Measurements from ENCODE around the gene CXCL14.
"Not testable (repeated sequence)": the region's sequence is repeated elsewhere in the genome, so short reads cannot be mapped to it uniquely, and the experiment has no call there.

The CXCL14 gene

DNA sequence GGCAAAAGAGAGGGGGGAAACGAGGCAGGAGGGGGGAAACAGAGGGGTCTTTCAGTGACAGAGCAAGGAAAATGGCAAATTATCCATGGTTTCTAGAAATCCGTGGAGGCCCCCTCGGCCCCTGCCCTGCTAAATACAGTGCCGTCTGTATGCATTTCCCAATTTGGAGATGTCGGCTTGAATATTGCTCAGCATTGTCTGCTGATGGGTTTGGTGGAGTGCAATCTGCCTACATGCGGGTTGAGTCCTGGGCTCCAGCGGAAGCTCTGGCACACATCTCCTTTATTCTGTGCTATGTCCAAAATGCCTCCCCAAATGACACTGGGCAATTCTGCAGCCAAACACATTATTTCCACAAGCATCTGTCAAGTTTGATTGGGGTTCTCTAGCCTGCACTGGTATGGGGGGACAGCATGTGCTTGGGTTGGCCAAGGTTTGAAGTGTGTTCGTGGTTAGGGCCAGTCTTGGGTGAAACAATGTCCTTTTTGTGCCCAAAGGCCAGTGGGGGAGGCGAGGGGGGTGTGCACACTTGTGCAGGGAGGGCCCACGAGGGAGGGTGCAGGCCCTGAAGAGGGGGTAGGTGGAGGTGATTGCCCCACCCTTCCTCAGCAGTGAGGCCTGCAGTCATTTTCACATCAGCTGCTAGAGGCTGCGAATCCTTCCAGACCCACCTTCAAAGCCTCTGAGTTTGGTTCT, 36.8 kb downstream of the CXCL14 start:
- no peak for DNase-seq

- no peak for DNase-seq
Measured at GRCh38 chr5:135539430-135540005, 39.3 kb downstream of the CXCL14 start.

- no peak for DNase-seq
Measured at GRCh38 chr5:135538261-135538660, 40.5 kb downstream of the CXCL14 start.

DNA sequence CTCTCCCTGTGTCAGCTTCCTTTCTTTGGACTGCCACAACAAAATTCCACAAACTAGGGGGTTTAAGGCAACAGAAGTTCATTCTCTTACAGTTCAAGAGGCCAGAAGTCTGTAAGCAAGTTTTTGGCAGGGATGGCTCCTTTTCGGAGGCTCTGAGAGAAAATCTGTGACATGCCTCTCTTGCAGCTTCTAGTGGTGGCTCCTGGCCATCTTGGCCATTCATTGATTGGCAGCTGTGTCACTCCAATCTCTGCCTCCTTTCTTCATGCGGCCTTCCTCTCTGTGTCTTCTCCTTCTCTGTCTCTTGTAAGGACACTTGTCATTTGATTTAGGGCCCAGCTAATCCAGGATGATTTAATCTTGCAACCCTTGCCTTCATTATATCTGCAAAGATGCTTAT, 41.0 kb downstream of the CXCL14 start:
- DNase-seq = no peak

- no peak for DNase-seq
Measured at GRCh38 chr5:135537271-135537670, 41.5 kb downstream of the CXCL14 start.

DNA sequence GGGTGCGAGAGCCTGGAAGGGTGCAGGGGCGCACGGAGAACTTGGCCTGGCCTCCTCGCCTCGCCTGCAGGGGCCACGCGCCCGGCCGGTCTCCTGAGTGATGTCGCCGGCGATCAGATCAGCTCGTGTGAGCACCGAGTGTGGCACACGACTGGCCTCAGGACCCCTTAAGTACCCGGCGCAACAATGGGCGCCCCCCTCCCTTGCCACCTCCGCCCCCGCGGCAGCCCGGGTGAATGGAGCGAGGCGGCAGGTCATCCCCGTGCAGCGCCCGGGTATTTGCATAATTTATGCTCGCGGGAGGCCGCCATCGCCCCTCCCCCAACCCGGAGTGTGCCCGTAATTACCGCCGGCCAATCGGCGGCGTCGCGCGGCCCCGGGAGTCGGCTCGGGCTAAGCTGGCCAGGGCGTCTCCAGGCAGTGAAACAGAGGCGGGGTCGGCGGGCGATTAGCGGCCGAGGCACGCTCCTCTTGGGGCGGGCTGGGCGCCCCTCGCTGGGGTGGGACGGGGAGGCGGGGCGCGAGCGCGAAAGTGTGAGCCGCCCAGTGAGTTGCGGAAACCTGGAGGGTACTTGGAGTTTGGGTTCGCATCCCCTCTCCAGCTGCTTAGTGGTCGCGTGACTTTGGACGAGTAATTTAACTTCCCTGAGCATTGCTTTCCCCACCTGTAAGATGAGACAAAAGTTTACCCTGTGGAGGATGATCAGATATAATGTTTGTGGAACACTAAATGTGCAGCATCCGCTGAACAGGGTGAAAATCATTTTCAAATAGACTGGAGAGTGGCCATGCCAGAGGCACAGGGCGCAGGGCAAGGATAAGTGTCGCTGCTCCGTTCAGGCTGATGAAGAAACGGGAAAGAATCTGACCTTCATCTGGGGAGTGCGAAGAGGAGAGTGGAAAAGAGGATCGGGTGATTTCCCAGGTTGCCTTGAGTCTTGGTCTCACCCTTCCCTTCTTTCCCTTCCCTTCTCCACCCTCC, 42.7 kb downstream of the CXCL14 start, which contains the start of gene NEUROG1:
NEUROG1 (minus strand) TSS at position 145 of the 982 bp plus-strand sequence. CDS start 274 bp downstream, outside the sequence.
- no peak for DNase-seq

GRCh38 chr5:135535420-135535819, 43.4 kb downstream of the CXCL14 start:
- no peak for DNase-seq

DNA sequence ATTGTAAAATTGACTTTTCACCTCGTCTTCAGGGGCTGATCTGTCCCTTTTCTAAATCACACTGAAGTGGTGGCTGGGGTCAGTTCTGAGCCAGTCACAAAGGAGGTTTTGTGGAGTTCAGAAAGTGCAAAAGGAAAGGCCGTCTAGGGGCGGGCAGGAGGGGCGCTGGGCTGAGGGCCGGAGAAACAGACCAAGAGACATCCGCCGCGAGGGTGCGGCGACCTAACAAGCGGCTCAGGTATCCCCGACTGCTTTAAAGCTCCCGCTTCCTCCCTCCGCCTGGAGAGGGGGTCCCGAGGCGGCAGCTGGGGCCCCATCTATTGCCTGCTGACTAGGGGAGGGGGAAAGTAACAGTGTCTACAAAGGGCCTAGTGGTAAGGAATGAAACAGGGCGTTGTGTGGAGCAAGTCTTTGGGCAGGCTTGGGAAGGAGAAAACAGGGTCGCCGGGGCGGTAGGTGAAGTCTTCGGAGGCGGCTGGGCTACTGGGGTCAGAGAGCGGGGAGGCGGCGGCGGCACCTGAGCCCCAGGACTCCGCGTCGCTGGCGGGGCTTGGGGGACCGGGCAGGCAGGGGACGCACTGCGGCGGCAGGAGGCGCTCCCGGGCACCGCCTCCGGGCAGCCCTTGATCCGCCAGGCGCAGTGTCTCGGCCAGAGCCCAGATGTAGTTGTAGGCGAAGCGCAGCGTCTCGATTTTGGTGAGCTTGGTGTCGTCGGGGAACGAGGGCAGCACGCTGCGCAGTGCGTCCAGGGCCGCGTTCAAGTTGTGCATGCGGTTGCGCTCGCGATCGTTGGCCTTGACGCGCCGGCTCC, 44.0 kb downstream of the CXCL14 start:
- DNase-seq = no peak

GRCh38 chr5:135533794-135534193, 45.0 kb downstream of the CXCL14 start:
- no peak for DNase-seq

DNA sequence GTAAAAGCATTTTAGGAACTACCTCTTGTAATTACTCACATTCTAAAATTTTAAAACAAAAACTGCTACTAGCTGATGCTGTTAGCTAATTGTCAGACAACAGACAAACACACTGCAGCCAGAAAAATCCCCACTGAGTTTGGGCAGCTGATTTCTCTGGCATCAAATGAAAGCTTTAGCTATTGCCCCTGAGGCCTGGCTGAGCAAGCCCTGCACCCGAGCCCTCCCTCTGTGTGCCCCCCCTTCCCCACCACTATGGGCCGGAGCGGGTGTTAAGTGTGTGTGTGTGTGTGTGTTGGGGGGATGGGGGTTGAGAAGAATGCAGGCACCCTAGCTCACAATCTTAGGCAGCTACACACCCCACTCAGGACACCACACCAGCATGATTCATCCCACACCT, 45.5 kb downstream of the CXCL14 start:
- no peak for DNase-seq

DNA sequence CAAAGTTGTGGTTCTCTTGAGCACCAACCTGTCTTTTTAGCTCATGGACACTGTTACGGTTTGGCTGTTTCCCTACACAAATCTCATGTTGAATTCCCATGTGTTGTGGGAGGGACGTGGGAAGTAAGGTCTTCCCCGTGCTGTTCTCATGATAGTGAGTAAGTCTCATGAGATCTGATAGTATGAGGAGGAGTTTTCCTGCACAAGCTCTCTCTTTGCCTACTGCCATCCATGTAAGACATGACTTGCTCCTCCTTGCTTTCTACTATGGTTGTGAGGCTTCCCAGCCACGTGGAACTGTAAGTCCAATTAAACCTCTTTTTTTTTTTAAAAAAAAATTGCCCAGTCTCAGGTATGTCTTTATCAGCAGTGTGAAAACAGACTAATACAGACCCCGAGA, 49.2 kb downstream of the CXCL14 start:
- not testable (repeated sequence) for DNase-seq

- no peak for DNase-seq
Measured at GRCh38 chr5:135526924-135527323, 51.9 kb downstream of the CXCL14 start.

DNA sequence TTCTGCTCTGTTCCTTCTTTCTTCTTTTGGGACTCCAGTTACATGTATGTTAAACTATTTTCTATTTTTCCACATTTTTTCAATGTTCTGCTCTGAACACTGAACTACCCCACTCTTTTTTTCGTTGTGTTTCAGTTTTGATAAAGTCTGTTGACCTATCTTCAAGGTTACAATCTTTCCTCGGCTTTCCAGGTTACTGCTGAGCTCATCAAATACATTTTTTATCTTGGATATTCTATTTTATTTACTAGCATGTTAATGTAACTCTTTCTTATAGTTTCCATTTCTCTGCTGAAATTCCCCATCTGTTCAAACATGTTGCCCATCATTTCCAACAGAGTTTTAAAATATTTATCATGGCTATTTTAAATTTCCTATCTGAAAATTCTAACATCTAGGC, 56.8 kb downstream of the CXCL14 start:
- no peak for DNase-seq

All from activated naive CD4-positive, alpha-beta T cell treated with anti-CD3 and anti-CD28 coated beads, Interleukin-2, amount 50 U/mL, for 16 hours (primary cell).